ENCODE measurements around the gene THAP7. TPM values are rescaled to one million over a fixed set of nuclear protein-coding genes. Genes with fewer than 3 reads are reported as not detected.
"Not testable (repeated sequence)": the region's sequence is repeated elsewhere in the genome, so short reads cannot be mapped to it uniquely, and the experiment has no call there.

The THAP7 gene
- total and polyA plus RNA-seq, 2 donors (not counting 3 experiments of a cell fraction or from before 2014, with no cell fraction given): 13.5 to 24.4 TPM

DNA sequence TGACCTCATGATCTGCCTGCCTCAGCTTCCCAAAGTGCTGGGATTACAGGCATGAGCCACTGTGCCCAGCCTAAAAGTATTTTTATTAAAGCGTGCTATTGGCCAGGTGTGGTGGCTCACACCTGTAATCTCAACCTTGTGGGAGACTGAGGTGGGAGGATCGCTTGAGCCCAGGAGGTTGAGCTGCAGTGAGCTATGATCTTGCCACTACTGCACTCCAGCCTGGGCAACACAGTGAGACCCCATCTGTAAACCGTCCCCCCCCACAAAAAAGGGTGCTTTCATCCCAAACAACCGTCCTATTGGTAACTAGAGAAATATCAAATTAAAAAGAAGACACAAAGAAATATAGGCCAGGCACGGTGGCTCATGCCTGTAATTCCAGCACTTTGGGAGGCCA lies 37.2 kb upstream of the THAP7 start:
- FAIRE-seq; H3K9me1 ChIP-seq (replicated peaks; ENCODE audit: control insufficient read depth, extremely low read depth, insufficient read depth, low read length); CTCF ChIA-PET; H3K36me3 ChIP-seq (ENCODE audit: control insufficient read depth in 2 of 2, extremely low read depth in 1 of 2, insufficient read depth in 2 of 2, low read length in 2 of 2); H3K4me1 ChIP-seq (ENCODE audit: control insufficient read depth, extremely low read depth, insufficient read depth, low read length); H3K9ac ChIP-seq (replicated peaks; ENCODE audit: extremely low read depth, insufficient read depth, low read length); H3K4me3 ChIP-seq (replicated peaks in 1 of 3; ENCODE audit: insufficient read depth in 1 of 3, low read depth in 1 of 3, low read length in 3 of 3); dilution Hi-C loops (cut with MboI; ENCODE audit: extremely low pct_ligation_motif_present, low sequenced_read_pairs); DNase-seq (ENCODE audit: low read depth, low spot score); H4K20me1 ChIP-seq (replicated peaks; ENCODE audit: control insufficient read depth, extremely low read depth, insufficient read depth, low read length); H3K27me3 ChIP-seq (ENCODE audit: control insufficient read depth in 2 of 2, insufficient read depth in 2 of 2, low read length in 2 of 2); H2AFZ ChIP-seq (ENCODE audit: low read depth, low read length); H3K27ac ChIP-seq (ENCODE audit: insufficient read depth, low read depth, low read length); H3K4me2 ChIP-seq (ENCODE audit: insufficient read depth, low read length); H3K9me3 ChIP-seq (replicated peaks; ENCODE audit: control insufficient read depth, insufficient read depth, low read length); POLR2A ChIA-PET; intact Hi-C loops (cut with micrococcal nuclease); H3K79me2 ChIP-seq (ENCODE audit: control insufficient read depth, insufficient read depth, low read length); BruUV-seq (replicated peaks): not testable (repeated sequence)

DNA sequence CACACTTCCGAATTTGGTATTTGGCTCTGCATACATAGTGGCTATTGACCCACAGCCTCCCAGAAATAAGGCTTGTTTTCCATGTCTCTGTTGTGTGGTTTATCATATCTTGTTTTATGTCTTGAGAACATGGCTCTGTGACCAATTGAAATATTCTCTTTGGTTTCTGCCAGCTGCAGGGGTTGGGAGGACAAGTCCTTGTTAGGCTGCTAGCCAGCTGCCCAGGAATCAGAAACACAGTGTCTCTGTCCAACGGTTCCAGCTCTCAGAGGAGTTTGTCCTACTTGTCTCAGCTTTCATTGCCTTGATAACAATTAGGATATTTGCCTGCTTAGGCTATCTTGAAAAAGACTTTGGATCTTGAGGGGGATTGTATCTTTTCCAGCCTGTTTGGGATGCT lies 36.5 kb upstream of the THAP7 start:
- Histone ChIP-seq H3K9me3 (replicated peaks; ENCODE audit: control insufficient read depth, insufficient read depth, low read length) (no peaks in the 10 kb centered on the region), H3K9ac (replicated peaks; ENCODE audit: extremely low read depth, insufficient read depth, low read length) (no peak overlapping the region), H3K4me2 (ENCODE audit: insufficient read depth, low read length) (no peak overlapping the region), H3K4me3 (replicated peaks in 1 of 3; ENCODE audit: insufficient read depth in 1 of 3, low read depth in 1 of 3, low read length in 3 of 3) (no peak overlapping the region), H3K4me1 (ENCODE audit: control insufficient read depth, extremely low read depth, insufficient read depth, low read length) (no peaks in the 10 kb centered on the region), H3K79me2 (ENCODE audit: control insufficient read depth, insufficient read depth, low read length) (no peaks in the 10 kb centered on the region), H3K27me3 (ENCODE audit: control insufficient read depth in 2 of 2, insufficient read depth in 2 of 2, low read length in 2 of 2) (peaks cover 6 to 11% of the 10 kb centered on the region in 2 experiments), H4K20me1 (replicated peaks; ENCODE audit: control insufficient read depth, extremely low read depth, insufficient read depth, low read length) (no peaks in the 10 kb centered on the region), H3K36me3 (ENCODE audit: control insufficient read depth in 2 of 2, extremely low read depth in 1 of 2, insufficient read depth in 2 of 2, low read length in 2 of 2) (no peaks in the 10 kb centered on the region), H3K9me1 (replicated peaks; ENCODE audit: control insufficient read depth, extremely low read depth, insufficient read depth, low read length) (no peaks in the 10 kb centered on the region), H2AFZ (ENCODE audit: low read depth, low read length) (no peak overlapping the region), H3K27ac (ENCODE audit: insufficient read depth, low read depth, low read length) (no peak overlapping the region)
- dilution Hi-C loops (cut with MboI; ENCODE audit: extremely low pct_ligation_motif_present, low sequenced_read_pairs) (no loop called here), intact Hi-C loops (cut with micrococcal nuclease) (no loop called here)
- FAIRE-seq: no peak
- no TSS peak for BruUV-seq (replicated peaks)
- TF ChIP-seq, protein P1, sequence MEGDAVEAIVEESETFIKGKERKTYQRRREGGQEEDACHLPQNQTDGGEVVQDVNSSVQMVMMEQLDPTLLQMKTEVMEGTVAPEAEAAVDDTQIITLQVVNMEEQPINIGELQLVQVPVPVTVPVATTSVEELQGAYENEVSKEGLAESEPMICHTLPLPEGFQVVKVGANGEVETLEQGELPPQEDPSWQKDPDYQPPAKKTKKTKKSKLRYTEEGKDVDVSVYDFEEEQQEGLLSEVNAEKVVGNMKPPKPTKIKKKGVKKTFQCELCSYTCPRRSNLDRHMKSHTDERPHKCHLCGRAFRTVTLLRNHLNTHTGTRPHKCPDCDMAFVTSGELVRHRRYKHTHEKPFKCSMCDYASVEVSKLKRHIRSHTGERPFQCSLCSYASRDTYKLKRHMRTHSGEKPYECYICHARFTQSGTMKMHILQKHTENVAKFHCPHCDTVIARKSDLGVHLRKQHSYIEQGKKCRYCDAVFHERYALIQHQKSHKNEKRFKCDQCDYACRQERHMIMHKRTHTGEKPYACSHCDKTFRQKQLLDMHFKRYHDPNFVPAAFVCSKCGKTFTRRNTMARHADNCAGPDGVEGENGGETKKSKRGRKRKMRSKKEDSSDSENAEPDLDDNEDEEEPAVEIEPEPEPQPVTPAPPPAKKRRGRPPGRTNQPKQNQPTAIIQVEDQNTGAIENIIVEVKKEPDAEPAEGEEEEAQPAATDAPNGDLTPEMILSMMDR (IDR thresholded peaks at IDR 0.05; ENCODE audit: extremely low read depth in 1 of 2, insufficient read depth in 1 of 2, low read depth in 1 of 2, low read length in 2 of 2): no peak
- TF ChIP-seq POLR2AphosphoS5 (IDR thresholded peaks at IDR 0.05; ENCODE audit: insufficient read depth, low read depth, low read length) (no peak), MYC (IDR thresholded peaks at IDR 0.05; ENCODE audit: low read depth, low read length) (no peak), GATA2 (IDR thresholded peaks at IDR 0.05; ENCODE audit: insufficient read depth, insufficient read length, low read depth, low read length) (no peak), EZH2 (IDR thresholded peaks at IDR 0.05; ENCODE audit: borderline replicate concordance, low read depth, low read length, severe bottlenecking) (no peak)
- DNase-seq (ENCODE audit: low read depth, low spot score): no peak
- ChIA-PET CTCF (interaction anchor here (0.7 to 2.4 kb wide), 2 partner anchors 153 to 193 kb away, joined by 3 to 4 read pairs; no protein-coding TSS in a partner anchor), POLR2A (interaction anchor here (0.7 kb wide), 1 partner anchor 288 kb away, joined by 6 read pairs; no protein-coding TSS in a partner anchor)

All from endothelial cell of umbilical vein (primary cell).